ENCODE results near the gene RAB30.

The RAB30 gene

DNA sequence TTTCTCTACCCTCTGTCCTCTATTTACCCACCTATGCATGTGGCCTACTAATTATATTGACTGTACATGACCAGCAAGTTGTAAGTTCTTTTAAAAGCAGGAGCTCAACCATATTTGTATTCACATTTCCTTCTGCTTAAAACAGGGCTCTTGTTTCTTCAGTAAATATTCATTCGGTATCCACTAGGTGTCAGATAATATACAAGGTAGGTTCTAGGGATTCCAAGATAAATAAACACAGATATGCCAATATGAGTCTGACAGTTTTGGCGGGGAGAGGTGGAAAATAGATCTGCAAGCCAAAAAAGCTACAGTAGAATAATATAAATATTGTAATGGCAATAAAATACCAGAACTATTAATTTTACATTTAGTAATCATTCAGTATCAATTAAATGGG lies 15.3 kb upstream of the RAB30 start:
- TF ChIP-seq, protein P1, sequence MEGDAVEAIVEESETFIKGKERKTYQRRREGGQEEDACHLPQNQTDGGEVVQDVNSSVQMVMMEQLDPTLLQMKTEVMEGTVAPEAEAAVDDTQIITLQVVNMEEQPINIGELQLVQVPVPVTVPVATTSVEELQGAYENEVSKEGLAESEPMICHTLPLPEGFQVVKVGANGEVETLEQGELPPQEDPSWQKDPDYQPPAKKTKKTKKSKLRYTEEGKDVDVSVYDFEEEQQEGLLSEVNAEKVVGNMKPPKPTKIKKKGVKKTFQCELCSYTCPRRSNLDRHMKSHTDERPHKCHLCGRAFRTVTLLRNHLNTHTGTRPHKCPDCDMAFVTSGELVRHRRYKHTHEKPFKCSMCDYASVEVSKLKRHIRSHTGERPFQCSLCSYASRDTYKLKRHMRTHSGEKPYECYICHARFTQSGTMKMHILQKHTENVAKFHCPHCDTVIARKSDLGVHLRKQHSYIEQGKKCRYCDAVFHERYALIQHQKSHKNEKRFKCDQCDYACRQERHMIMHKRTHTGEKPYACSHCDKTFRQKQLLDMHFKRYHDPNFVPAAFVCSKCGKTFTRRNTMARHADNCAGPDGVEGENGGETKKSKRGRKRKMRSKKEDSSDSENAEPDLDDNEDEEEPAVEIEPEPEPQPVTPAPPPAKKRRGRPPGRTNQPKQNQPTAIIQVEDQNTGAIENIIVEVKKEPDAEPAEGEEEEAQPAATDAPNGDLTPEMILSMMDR (IDR thresholded peaks at IDR 0.05): peak; percentile 47; the same call in 1 of the 2 replicates

DNA sequence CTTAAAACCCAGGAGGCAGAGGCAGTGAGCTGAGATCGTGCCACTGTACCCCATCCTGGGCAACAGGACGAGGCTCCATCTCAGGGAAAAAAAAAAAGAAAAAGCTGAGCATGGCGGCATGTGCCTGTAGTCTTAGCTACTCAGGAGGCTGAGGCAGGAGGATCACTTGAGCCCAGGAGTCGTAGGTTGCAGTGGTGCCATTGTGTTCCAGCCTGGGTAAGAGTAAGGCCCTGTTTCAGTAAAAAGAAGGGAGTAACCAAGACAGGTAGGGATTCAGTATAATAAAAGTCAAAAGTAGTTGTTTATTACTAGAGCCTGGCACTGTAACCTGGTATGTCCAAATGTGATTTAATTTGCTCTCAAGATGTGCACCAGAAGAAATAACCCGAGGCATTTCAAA lies 8.1 kb upstream of the RAB30 start:
- TF ChIP-seq, protein P1 (IDR thresholded peaks at IDR 0.05): no peak

DNA sequence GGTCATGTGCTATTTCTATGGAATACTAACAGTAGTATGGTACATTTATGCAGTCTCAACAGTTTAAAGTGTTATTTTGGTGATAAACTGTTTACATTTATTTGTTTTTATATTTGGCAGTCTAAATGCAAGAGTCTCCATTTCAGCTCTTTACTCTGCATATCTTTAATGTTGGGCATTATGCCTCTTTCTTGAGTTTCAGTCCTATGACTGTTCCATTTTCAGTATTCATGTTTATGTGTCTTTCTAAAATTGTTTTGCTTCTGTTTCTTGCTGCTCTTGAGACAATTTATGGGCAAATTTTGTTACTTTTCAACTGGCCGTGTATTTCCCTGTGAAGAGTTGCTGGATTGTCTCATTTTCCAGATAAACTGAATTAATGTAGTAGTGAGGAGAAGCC lies 6.6 kb upstream of the RAB30 start:
- TF ChIP-seq, protein P1 (IDR thresholded peaks at IDR 0.05): no peak

DNA sequence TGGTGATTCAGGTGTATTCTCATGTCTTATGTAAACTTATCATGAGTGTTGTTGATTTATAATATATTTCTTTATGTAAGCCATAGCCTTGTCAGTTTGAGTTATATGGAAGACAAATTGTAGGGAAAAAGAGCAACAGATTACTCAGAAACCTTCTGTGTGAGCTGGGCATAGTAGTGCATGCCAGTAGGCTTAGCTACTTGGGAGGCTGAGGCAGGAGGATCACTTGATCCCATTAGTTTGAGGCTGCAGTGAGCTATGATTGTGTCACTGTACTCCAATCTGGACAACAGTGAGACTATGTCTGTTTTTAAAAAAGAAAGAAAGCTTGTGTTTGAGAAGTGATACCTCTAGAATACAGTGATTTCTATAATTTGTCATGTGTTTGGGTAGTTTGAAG lies 2.2 kb upstream of the RAB30 start:
- TF ChIP-seq, protein P1 (IDR thresholded peaks at IDR 0.05): no peak

DNA sequence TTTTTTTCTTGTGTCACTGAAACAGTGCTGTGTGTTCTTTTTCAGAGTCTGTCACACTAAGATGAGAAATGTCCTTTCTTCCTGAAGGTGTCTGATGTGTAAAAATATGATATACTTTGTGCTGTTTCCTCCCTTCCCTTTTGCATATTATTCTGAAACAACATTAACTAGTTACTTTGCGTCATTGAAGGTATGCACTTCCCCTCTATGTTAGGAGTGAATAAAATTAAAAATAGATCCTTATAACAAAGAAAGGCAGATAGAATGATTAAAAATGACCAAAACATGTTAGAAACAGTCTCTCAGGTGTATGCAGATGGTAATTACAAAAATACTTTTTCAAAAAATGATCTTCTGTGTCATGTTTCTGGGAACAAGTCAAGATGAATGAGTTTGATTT lies 1.6 kb upstream of the RAB30 start:
- TF ChIP-seq, protein P1 (IDR thresholded peaks at IDR 0.05): no peak

DNA sequence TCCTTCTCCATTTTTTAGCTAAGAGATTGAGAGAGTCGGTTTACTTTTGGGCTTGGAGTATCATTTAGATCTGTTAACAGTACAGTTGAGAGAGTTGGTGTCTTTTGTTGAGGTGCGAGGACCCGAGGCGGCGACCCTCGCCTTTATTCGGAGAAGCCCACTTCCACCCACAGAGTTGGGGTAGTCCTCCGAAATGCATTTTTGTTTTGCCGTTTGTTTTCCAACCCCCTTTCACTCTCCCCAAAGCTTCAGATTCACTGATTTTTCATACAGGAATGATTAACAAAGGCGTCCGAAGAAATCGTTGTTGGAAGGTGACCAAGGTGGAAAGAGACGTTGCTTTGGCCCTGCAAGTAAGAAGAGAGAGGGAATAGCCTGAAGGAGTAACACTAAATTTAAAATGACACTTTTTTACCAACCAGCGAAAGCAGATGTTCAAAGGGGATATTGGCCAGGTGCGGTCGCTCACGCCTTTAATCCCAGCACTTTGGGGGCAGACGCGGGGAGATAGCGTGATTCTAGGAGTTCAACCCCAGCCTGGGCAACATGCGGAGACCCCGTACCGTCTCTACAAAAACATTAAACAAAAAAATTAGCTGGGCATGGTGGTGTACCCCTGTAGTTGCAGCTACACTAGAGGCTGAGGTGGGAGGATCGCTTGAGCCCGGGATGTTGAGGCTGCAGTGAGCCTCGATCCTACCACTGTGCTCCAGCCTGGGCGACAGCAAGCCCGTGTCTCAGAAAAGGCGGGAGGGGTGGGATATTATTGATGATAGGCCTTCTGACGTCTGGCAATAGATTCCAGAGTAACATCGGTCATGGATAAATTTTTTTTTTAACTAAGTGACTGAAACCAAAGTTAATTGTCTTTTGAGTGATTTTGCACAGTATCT lies 899 bp upstream of the RAB30 start:
- TF ChIP-seq, protein P1 (IDR thresholded peaks at IDR 0.05): no peak

DNA sequence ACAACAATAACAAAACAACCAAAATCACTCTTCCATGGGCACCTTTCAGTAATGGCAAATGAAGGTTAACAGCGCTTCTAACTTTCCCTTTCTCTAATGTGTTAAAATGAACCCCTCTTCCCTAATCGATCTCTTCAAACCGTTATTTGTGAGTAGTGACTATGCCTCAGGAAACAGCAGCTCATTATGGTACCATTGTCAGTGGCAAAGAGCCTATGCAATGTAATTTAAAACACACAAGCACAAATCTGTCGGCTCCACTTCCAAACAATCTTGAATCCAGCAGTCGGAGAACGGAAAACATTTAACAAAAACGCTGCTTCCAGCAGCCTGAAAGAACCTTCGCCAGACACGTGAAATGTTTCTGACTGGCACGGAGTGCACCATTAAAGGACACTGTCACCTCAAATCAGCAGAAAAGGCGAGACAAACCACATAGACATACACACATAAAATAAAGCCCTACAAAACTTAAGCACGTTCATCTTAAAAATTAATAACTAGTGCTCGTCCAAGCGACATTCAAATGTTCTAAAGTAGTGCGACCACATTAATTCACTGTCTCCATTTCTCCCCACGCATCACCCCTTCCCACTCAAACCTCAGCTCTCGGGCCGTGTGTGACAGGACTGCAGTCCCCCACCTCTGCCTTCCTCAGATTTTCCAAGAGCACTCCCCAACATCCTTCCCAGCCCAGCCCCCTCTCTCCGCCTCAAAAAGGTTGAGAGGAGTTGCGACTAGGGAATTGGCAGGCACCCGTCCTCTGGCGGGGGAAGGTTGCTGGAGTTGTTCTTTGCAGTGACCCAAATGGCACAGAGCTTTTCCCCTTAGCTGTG lies 748 bp downstream of the RAB30 start:
- TF ChIP-seq, protein P1 (IDR thresholded peaks at IDR 0.05): no peak

All from LNCAP (cell line).